Vagina (tissue), 2 donors: ENCODE results near the gene ARHGAP6. TPM values are rescaled to one million over a fixed set of nuclear protein-coding genes. Genes with fewer than 3 reads are reported as not detected.

Source experiments
- DNase-seq, 2 donors: peaks; one replicate each; pipeline ENCODE4 v3.0.0-alpha.2; 2017; ENCODE audit errors: extremely low spot score in 2 of 2
- H3K27ac ChIP-seq: fragments of 200-600 bp; sonication (generic); one replicate; pipeline ENCODE4 v1.5.1; 2019
- H3K27me3 ChIP-seq: fragments of 200-600 bp; sonication (generic); one replicate; pipeline ENCODE4 v1.5.1; 2019
- H3K36me3 ChIP-seq, 2 donors: fragments of 200-600 bp; sonication (generic); one replicate each; pipeline ENCODE4 v1.5.1; 2017 to 2019
- H3K4me1 ChIP-seq: fragments of 200-600 bp; sonication (generic); one replicate; pipeline ENCODE4 v1.5.1; 2019
- H3K4me3 ChIP-seq, 2 donors: fragments of 200-600 bp; sonication (generic); 1 replicate in 1 of 2; 2 replicates in 1 of 2; pipeline ENCODE4 v1.5.1; 2016 to 2019
- H3K9me3 ChIP-seq: fragments of 200-600 bp; sonication (generic); one replicate; pipeline ENCODE4 v1.5.1; 2019
- POLR2A ChIP-seq, 2 donors: fragments of 450-650 bp; IDR thresholded peaks; one replicate each; pipeline ENCODE4 v1.6.1; 2017; ENCODE audit warnings: antibody characterized with exemption in 2 of 2, mild to moderate bottlenecking in 2 of 2, moderate library complexity in 2 of 2
- POLR2AphosphoS5 ChIP-seq, 2 donors: sonication (generic); formaldehyde crosslinking; IDR thresholded peaks; one replicate each; pipeline ENCODE4 v1.9.0; 2017; ENCODE audit warnings: antibody characterized with exemption in 2 of 2, mild to moderate bottlenecking in 2 of 2, low read depth in 1 of 2; ENCODE audit not compliant: insufficient read depth in 1 of 2
- intact Hi-C: fragments of 100-400 bp; cut with DNase I; formaldehyde crosslinking; loops from one replicate; pipeline ENCODE4 v1.15.1; 2023
- total RNA-seq: library from RNA; depleted of rRNA; stranded (reverse); fragments of >200 nt; gene quantifications from one replicate; pipeline ENCODE4 v1.2.3, GENCODE V29; 2016
- TF ChIP-seq, protein P1 (sequence below), 3 experiments: fragments of 450-650 bp in 2 of 3; fragments of 200-600 bp in 1 of 3; sonication (generic) in 1 of 3; IDR thresholded peaks; one replicate each; pipeline ENCODE4 v1.5.1; 2017 to 2019; ENCODE audit warnings: antibody characterized with exemption in 3 of 3, mild to moderate bottlenecking in 2 of 3, moderate library complexity in 2 of 3

The ARHGAP6 gene
- total RNA-seq, 1 donor from 2014 or later = 15.7 TPM

DNA sequence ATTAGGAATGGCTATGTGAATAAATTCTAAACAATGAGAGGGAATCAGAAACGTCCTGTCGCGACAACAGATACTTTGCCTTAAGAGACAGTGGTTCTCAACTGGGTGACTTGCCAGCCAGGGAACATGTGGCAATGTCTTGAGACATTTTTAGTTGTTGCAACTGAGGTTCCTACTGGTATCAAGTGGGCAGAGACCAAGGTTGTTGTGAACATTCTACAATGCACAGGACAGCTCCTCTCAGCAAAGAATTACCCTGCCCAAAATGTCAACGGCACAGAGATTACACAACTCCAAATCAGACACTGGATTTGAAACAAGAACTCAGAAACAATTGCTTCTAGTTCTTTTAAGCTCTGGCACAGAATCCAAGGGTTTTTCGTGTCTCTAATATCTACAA, 128.6 kb downstream of the ARHGAP6 start:
- Histone ChIP-seq H3K36me3 (no peaks in the 10 kb centered on the region), H3K4me1 (no peaks in the 10 kb centered on the region), H3K4me3 (no peak overlapping the region), H3K9me3 (no peaks in the 10 kb centered on the region), H3K27me3 (no peaks in the 10 kb centered on the region), H3K27ac (no peak overlapping the region)
- no peak for DNase-seq
- intact Hi-C loops = no loop called here
- no peak for TF ChIP-seq POLR2AphosphoS5 (IDR thresholded peaks at IDR 0.05; ENCODE audit: insufficient read depth in 1 of 2, low read depth in 1 of 2)
- TF ChIP-seq, protein P1, sequence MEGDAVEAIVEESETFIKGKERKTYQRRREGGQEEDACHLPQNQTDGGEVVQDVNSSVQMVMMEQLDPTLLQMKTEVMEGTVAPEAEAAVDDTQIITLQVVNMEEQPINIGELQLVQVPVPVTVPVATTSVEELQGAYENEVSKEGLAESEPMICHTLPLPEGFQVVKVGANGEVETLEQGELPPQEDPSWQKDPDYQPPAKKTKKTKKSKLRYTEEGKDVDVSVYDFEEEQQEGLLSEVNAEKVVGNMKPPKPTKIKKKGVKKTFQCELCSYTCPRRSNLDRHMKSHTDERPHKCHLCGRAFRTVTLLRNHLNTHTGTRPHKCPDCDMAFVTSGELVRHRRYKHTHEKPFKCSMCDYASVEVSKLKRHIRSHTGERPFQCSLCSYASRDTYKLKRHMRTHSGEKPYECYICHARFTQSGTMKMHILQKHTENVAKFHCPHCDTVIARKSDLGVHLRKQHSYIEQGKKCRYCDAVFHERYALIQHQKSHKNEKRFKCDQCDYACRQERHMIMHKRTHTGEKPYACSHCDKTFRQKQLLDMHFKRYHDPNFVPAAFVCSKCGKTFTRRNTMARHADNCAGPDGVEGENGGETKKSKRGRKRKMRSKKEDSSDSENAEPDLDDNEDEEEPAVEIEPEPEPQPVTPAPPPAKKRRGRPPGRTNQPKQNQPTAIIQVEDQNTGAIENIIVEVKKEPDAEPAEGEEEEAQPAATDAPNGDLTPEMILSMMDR (IDR thresholded peaks at IDR 0.05) = no peak
- TF ChIP-seq POLR2A (IDR thresholded peaks at IDR 0.05) = no peak

DNA sequence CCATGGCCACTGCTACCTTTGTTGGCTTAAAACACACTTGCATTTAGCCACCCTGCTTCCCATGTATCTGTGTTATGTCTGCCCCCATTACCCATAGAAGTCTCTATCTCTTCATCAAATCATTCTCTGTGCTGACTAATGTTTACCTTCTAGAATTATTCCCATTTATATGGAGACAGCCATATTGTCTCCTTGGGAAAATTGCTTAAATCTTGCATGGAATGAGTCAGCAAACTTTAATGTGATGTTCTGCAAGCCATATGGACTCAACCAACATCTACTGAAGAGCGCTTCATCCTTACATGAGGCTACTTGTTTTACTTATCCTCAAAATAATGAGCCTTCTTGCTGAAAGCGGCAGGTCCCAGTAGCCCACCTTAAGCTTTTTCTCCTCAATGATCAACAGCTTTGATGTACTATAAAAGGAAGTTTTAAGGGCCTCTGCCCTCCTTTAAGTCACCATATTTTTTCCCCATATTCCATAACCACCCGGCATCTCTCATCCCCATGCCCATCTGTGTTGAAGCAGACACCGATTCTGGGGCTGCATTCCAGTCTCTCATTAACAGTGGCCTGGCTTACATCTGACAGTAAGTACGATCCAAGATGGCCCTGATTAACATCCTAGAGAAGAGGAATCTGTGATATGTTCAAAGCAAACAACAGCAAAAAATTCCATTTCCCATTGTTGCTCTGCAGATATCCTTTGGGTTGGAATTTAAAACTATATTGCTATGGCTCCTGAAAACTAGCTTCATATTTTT, 130.4 kb downstream of the ARHGAP6 start:
- DNase-seq = no peak
- Histone ChIP-seq H3K27me3 (no peaks in the 10 kb centered on the region), H3K36me3 (no peaks in the 10 kb centered on the region), H3K4me3 (no peak overlapping the region), H3K4me1 (no peaks in the 10 kb centered on the region), H3K9me3 (no peaks in the 10 kb centered on the region), H3K27ac (no peak overlapping the region)
- intact Hi-C loops = no loop called here
- no peak for TF ChIP-seq POLR2AphosphoS5 (IDR thresholded peaks at IDR 0.05; ENCODE audit: insufficient read depth in 1 of 2, low read depth in 1 of 2)
- no peak for TF ChIP-seq POLR2A (IDR thresholded peaks at IDR 0.05)
- TF ChIP-seq, protein P1 (IDR thresholded peaks at IDR 0.05) = no peak

DNA sequence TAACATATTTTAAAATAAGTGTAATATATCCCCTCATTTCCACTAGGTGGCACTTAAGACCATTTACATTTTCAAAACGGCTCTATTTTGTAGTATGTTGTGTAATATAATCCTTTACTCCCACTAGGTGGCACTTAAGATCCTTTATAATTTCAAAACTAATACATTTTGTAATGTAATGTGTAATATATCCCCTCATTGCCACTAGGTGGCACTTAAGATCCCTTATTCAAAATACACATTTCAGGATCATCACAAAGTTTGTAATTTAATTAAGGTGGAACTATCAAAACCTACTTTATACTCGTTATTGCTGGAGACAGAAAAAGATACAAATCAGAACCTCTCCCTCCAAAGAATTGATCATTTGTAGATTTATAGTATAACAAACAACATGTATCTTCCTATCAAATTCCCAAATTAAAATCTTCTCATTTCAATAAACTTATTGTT, 132.5 kb downstream of the ARHGAP6 start:
- no peaks in the 10 kb centered on the region for H3K36me3 ChIP-seq
- intact Hi-C loops = loop anchor here (5.0 kb wide), 1 partner anchor 391 kb away; no protein-coding TSS in a partner anchor
- H3K4me1 ChIP-seq = no peaks in the 10 kb centered on the region
- no peak for DNase-seq
- H3K9me3 ChIP-seq = no peaks in the 10 kb centered on the region
- no peak overlapping the region for H3K27ac ChIP-seq
- no peak overlapping the region for H3K4me3 ChIP-seq
- TF ChIP-seq POLR2A (IDR thresholded peaks at IDR 0.05) (no peak), POLR2AphosphoS5 (IDR thresholded peaks at IDR 0.05; ENCODE audit: insufficient read depth in 1 of 2, low read depth in 1 of 2) (peak in 1 of 2 donors; percentile 76)
- TF ChIP-seq, protein P1 (IDR thresholded peaks at IDR 0.05) = peak; percentile 89 to 96 (median 96)
- H3K27me3 ChIP-seq = no peaks in the 10 kb centered on the region

DNA sequence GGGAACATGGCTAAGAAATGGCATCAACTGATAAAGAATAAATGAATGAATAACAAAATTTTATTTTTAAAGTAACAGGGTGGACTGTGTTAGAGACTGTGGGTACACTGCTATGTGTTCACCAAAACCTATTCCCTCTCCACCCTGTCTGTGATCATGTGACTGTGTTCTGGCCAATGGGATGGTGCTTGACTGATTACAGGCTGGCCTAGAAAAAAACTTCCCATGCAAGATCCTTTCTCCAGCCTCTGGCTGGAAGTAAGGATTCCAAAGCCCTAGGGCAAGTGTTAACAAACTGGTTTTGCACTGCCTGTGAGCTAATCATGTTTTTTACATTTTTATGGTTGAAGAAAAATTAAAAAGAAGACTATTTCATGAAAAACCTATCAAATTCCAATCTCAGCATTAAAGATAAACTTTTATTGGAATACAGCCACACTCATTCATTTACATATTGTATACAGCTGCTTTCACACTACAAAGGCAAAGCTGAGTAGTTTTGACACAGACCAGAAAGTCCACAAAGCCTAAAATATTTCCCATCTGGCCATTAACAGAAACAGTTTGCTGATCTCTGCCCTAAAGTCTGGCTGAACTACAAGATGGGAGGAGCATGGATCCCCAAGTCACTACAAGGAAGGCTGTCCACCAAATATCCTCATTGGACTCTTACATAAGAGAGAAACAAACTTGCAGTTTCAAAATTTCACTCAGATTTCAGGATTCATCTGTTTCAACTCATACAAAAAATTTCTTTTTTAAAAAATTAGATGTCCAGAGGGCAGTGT, 133.2 kb downstream of the ARHGAP6 start:
- Histone ChIP-seq H3K27me3 (no peaks in the 10 kb centered on the region), H3K4me1 (no peaks in the 10 kb centered on the region), H3K36me3 (no peaks in the 10 kb centered on the region), H3K27ac (no peak overlapping the region), H3K9me3 (no peaks in the 10 kb centered on the region), H3K4me3 (no peak overlapping the region)
- no peak for DNase-seq
- intact Hi-C loops = loop anchor here (5.0 kb wide), 1 partner anchor 390 kb away; no protein-coding TSS in a partner anchor
- TF ChIP-seq POLR2A (IDR thresholded peaks at IDR 0.05) = no peak
- no peak for TF ChIP-seq POLR2AphosphoS5 (IDR thresholded peaks at IDR 0.05; ENCODE audit: insufficient read depth in 1 of 2, low read depth in 1 of 2)

DNA sequence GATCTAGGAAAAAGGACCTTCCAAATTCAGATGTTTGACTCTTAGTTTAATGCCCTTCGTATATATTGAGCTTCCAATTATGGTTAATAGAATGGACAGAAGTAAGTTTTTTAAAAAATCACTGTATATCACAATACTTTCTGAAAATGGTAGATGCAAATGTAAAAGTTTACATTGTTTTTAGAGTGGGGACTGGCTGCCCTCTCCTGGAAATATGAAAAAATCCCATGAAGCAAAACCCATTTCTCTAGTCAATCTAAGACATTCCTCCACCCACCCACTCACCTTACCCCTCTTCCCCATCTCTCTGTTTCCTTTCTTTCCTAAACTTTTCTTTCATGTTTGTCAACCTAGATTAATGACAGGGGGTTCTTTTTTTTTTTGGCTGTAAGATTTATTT, 134.5 kb downstream of the ARHGAP6 start:
- TF ChIP-seq, protein P1 (IDR thresholded peaks at IDR 0.05) = peak in 2 of 3 experiments; percentile 21 to 25
- TF ChIP-seq POLR2A (IDR thresholded peaks at IDR 0.05) = no peak
- intact Hi-C loops = loop anchor here (5.0 kb wide), 1 partner anchor 389 kb away; no protein-coding TSS in a partner anchor
- H3K27ac ChIP-seq = no peak overlapping the region

More for the DNA sequence above, 134.5 kb downstream of the ARHGAP6 start:
- H3K4me3 ChIP-seq = no peak overlapping the region
- no peaks in the 10 kb centered on the region for H3K9me3 ChIP-seq
- no peak for DNase-seq
- H3K36me3 ChIP-seq = no peaks in the 10 kb centered on the region
- H3K27me3 ChIP-seq = no peaks in the 10 kb centered on the region
- H3K4me1 ChIP-seq = no peaks in the 10 kb centered on the region
